ENCODE measurements around the gene SPTBN4. TPM values are rescaled to one million over a fixed set of nuclear protein-coding genes. Genes with fewer than 3 reads are reported as not detected.
"Not testable (repeated sequence)": the region's sequence is repeated elsewhere in the genome, so short reads cannot be mapped to it uniquely, and the experiment has no call there.

The SPTBN4 gene
- polyA plus RNA-seq, 1 of the 3 experiments (the other 2 are of a cell fraction): 3.1 TPM

DNA sequence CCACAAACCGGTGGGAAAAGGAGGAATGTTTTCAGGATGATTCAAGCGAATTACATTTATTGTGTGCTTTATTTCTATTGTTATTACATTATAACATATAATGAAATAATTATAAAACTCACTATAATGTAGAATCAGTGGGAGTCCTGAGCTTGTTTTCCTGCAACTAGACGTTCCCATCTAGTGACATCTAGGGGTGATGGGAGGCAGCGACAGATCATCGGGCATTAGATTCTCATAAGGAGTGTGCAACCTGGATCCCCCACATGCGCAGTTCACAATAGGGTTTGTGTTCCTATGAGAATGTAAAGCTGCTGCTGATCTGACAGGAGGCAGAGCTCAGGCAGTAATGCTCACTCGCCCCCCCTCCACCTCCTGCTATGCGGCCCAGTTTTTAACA lies 54.5 kb downstream of the SPTBN4 start:
- no peaks in the 10 kb centered on the region for H3K9me2 ChIP-seq
- H3K4me2 ChIP-seq: no peak overlapping the region
- no peak for DNase-seq
- no peaks in the 10 kb centered on the region for H3F3A ChIP-seq (replicated peaks; ENCODE audit: insufficient read depth)
- no peak for TF ChIP-seq GATA2 (CRISPR knock-in tag; IDR thresholded peaks at IDR 0.05)
- no peak for TF ChIP-seq EZH2phosphoT487 (IDR thresholded peaks at IDR 0.05; ENCODE audit: borderline replicate concordance, low read depth)
- TF ChIP-seq, protein P1, sequence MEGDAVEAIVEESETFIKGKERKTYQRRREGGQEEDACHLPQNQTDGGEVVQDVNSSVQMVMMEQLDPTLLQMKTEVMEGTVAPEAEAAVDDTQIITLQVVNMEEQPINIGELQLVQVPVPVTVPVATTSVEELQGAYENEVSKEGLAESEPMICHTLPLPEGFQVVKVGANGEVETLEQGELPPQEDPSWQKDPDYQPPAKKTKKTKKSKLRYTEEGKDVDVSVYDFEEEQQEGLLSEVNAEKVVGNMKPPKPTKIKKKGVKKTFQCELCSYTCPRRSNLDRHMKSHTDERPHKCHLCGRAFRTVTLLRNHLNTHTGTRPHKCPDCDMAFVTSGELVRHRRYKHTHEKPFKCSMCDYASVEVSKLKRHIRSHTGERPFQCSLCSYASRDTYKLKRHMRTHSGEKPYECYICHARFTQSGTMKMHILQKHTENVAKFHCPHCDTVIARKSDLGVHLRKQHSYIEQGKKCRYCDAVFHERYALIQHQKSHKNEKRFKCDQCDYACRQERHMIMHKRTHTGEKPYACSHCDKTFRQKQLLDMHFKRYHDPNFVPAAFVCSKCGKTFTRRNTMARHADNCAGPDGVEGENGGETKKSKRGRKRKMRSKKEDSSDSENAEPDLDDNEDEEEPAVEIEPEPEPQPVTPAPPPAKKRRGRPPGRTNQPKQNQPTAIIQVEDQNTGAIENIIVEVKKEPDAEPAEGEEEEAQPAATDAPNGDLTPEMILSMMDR (IDR thresholded peaks at IDR 0.05): peak; percentile 44
- TF ChIP-seq FOSL2 (IDR thresholded peaks at IDR 0.05; ENCODE audit: borderline replicate concordance, low read depth): no peak
- TF ChIP-seq ELF1 (IDR thresholded peaks at IDR 0.05): no peak
- 0 out of 2 replicates have a peak, but pooled peaks have one; percentile 8 for TF ChIP-seq RAD21 (IDR thresholded peaks at IDR 0.05; ENCODE audit: low read length)
- TF ChIP-seq FOXM1 (IDR thresholded peaks at IDR 0.05; ENCODE audit: low read depth): no peak
- no peak overlapping the region for H3K4me3 ChIP-seq (ENCODE audit: low read depth in 2 of 2, low read length in 1 of 2)
- no peaks in the 10 kb centered on the region for H3K9me3 ChIP-seq
- H3K9ac ChIP-seq: no peak overlapping the region
- no peaks in the 10 kb centered on the region for H4K20me1 ChIP-seq (ENCODE audit: insufficient read depth)
- 62% methylated on average over 8 of the region's 8 CpGs for WGBS (ENCODE audit: low lambda C conversion rate)
- no peaks in the 10 kb centered on the region for H3K27me3 ChIP-seq (ENCODE audit: insufficient read depth)
- no peak overlapping the region for H2AFZ ChIP-seq (ENCODE audit: low read depth)
- no peaks in the 10 kb centered on the region for H3K79me2 ChIP-seq (ENCODE audit: insufficient read depth)
- ChIA-PET POLR2A (no interaction called here), CTCF (interaction anchor here (0.6 to 1.7 kb wide), 11 partner anchors 8 to 216 kb away, joined by 3 to 6 read pairs (median 3); partner anchors contain the start of gene BLVRB)
- H3K27ac ChIP-seq (ENCODE audit: low read depth in 2 of 2, low read length in 1 of 2): no peak overlapping the region
- no peaks in the 10 kb centered on the region; a peak in 1 of 4 replicates for H3K4me1 ChIP-seq (ENCODE audit: control insufficient read depth in 1 of 2, insufficient read depth in 2 of 2, low read depth in 1 of 2, low read length in 1 of 2)
- H3K36me3 ChIP-seq (replicated peaks in 1 of 2; ENCODE audit: control insufficient read depth in 1 of 2, insufficient read depth in 2 of 2, low read length in 1 of 2): no peaks in the 10 kb centered on the region

DNA sequence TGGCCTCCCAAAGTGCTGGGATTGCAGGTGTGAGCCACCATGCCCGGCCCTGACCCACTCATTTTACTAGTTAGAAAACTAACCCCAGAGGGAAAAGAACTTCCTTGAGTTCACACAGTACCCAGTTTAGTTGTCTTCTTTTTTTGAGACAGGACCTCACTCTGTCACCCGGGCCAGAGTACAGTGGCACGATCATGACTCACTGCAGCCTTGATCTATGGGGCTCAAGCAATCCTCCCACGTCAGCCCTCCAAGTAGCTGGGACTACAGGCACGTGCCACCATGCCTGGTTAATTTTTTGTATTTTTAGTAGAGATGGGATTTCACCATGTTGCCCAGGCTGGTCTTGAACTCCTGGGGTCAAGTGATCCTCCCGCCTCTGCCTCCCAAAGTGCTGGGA lies 55.1 kb downstream of the SPTBN4 start:
- not testable (repeated sequence) for H3K9me3 ChIP-seq

DNA sequence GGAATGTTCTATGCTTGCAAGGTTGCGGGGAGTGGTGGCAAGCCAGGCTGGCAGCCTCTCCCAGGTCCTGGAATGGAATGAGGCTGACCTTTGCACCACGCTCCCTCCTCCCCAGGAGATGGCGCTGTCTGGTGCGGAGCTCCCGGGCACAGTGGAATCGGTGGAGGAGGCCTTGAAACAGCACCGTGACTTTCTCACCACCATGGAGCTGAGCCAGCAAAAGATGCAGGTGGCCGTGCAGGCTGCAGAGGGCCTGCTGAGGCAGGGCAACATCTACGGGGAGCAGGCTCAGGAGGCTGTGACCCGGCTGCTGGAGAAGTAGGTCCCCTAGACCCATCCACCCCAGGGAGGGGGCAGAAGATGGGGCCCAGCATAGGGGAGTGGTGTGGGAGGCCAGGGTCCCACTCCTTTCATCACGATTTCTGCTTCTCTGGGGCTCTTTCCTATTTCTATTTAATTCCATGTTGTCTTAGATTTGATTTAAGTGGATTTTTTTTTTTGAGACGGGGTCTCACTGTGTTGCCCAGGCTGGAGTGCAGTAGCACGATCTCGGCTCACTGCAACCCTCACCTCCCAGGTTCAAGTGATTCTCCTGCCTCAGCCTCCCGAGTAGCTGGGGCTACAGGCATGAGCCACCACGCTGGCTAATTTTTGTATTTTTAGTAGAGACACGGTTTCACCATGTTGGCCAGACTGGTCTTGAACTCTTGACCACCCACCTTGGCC lies 56.7 kb downstream of the SPTBN4 start:
- Histone ChIP-seq H4K20me1 (ENCODE audit: insufficient read depth) (no peaks in the 10 kb centered on the region), H3K36me3 (replicated peaks in 1 of 2; ENCODE audit: control insufficient read depth in 1 of 2, insufficient read depth in 2 of 2, low read length in 1 of 2) (no peaks in the 10 kb centered on the region), H3K4me2 (no peak overlapping the region), H3K4me3 (ENCODE audit: low read depth in 2 of 2, low read length in 1 of 2) (no peak overlapping the region), H2AFZ (ENCODE audit: low read depth) (peak overlapping the region; percentile 37; the same call in 1 of the 2 replicates), H3K9ac (no peak overlapping the region), H3K4me1 (ENCODE audit: control insufficient read depth in 1 of 2, insufficient read depth in 2 of 2, low read depth in 1 of 2, low read length in 1 of 2) (no peaks in the 10 kb centered on the region; a peak in 1 of 4 replicates), H3K79me2 (ENCODE audit: insufficient read depth) (no peaks in the 10 kb centered on the region), H3K9me2 (no peaks in the 10 kb centered on the region), H3F3A (replicated peaks; ENCODE audit: insufficient read depth) (no peaks in the 10 kb centered on the region), H3K9me3 (no peaks in the 10 kb centered on the region), H3K27ac (ENCODE audit: low read depth in 2 of 2, low read length in 1 of 2) (no peak overlapping the region), H3K27me3 (ENCODE audit: insufficient read depth) (no peaks in the 10 kb centered on the region)
- DNase-seq: peak; percentile 83
- ChIA-PET POLR2A (no interaction called here), CTCF (interaction anchor here (0.6 to 2.1 kb wide), 20 partner anchors 11 to 1650 kb away, joined by 3 to 11 read pairs (median 4); no protein-coding TSS in a partner anchor)
- TF ChIP-seq RAD21 (IDR thresholded peaks at IDR 0.05; ENCODE audit: low read length): peak; percentile 63
- TF ChIP-seq MXI1 (IDR thresholded peaks at IDR 0.05; ENCODE audit: low read depth, low read length): no peak
- no peak for TF ChIP-seq NRF1 (IDR thresholded peaks at IDR 0.05; ENCODE audit: low read depth, low read length)
- TF ChIP-seq SMC3 (IDR thresholded peaks at IDR 0.05; ENCODE audit: low read depth, low read length): peak; percentile 70
- no peak for TF ChIP-seq ELF1 (IDR thresholded peaks at IDR 0.05)
- TF ChIP-seq, protein P1 (IDR thresholded peaks at IDR 0.05): peak; percentile 74
- 47% methylated on average over 16 of the region's 17 CpGs for WGBS (ENCODE audit: low lambda C conversion rate)

More for the DNA sequence above, 55.1 kb downstream of the SPTBN4 start:
- H3K9ac ChIP-seq; H3K4me3 ChIP-seq (ENCODE audit: low read depth in 2 of 2, low read length in 1 of 2); DNase-seq; H3K36me3 ChIP-seq (replicated peaks in 1 of 2; ENCODE audit: control insufficient read depth in 1 of 2, insufficient read depth in 2 of 2, low read length in 1 of 2); POLR2A ChIA-PET; H3K9me2 ChIP-seq; H2AFZ ChIP-seq (ENCODE audit: low read depth); H3K27me3 ChIP-seq (ENCODE audit: insufficient read depth); H4K20me1 ChIP-seq (ENCODE audit: insufficient read depth); H3K79me2 ChIP-seq (ENCODE audit: insufficient read depth); H3F3A ChIP-seq (replicated peaks; ENCODE audit: insufficient read depth); H3K27ac ChIP-seq (ENCODE audit: low read depth in 2 of 2, low read length in 1 of 2); H3K4me1 ChIP-seq (ENCODE audit: control insufficient read depth in 1 of 2, insufficient read depth in 2 of 2, low read depth in 1 of 2, low read length in 1 of 2); H3K4me2 ChIP-seq: not testable (repeated sequence)
- WGBS (ENCODE audit: low lambda C conversion rate): 76% methylated on average over 6 of the region's 6 CpGs
- CTCF ChIA-PET: interaction anchor here (1.0 to 1.7 kb wide), 9 partner anchors 9 to 217 kb away, joined by 3 to 6 read pairs (median 3); no protein-coding TSS in a partner anchor
